MM.1S (cell line): ENCODE results near the gene PTPRN2.

Experiments used
- DNase-seq: peaks from one replicate; pipeline ENCODE4 v3.0.0-alpha.2; 2015
- H2AFZ ChIP-seq: fragments of 300-600 bp; sonication (generic); 2 replicates; pipeline ENCODE4 v1.6.0; 2016; ENCODE audit warnings: antibody characterized with exemption, low read length
- H3F3A ChIP-seq: fragments of 300-600 bp; sonication (generic); 2 replicates; pipeline ENCODE4 v1.6.1; 2016; ENCODE audit warnings: mild to moderate bottlenecking, antibody characterized with exemption, low read length, moderate library complexity, mixed read lengths; ENCODE audit not compliant: insufficient read depth
- H3K27ac ChIP-seq: fragments of 300-600 bp; sonication (generic); 2 replicates; pipeline ENCODE4 v1.5.1; 2016; ENCODE audit warnings: mild to moderate bottlenecking, low read length
- H3K27me3 ChIP-seq: fragments of 300-600 bp; sonication (generic); replicated peaks from 2 replicates; pipeline ENCODE4 v1.6.0; 2016; ENCODE audit warnings: low read length; ENCODE audit not compliant: insufficient read depth
- H3K36me3 ChIP-seq: fragments of 300-600 bp; sonication (generic); replicated peaks from 2 replicates; pipeline ENCODE4 v1.6.1; 2016; ENCODE audit warnings: mild to moderate bottlenecking, low read length, mixed read lengths; ENCODE audit not compliant: insufficient read depth
- H3K4me1 ChIP-seq: fragments of 300-600 bp; sonication (generic); 2 replicates; pipeline ENCODE4 v1.6.1; 2016; ENCODE audit warnings: low read length, mixed read lengths
- H3K4me2 ChIP-seq: fragments of 300-600 bp; sonication (generic); 2 replicates; pipeline ENCODE4 v1.6.0; 2016; ENCODE audit warnings: low read depth, low read length
- H3K4me3 ChIP-seq: fragments of 300-600 bp; sonication (generic); 2 replicates; pipeline ENCODE4 v1.5.1; 2016; ENCODE audit warnings: low read length, mixed read lengths
- H3K79me2 ChIP-seq: fragments of 300-600 bp; sonication (generic); 2 replicates; pipeline ENCODE4 v1.6.1; 2016; ENCODE audit warnings: mixed run types, low read length, mixed read lengths
- H3K9ac ChIP-seq: fragments of 300-600 bp; sonication (generic); 2 replicates; pipeline ENCODE4 v1.6.1; 2016; ENCODE audit warnings: low read length, mixed read lengths
- H3K9me2 ChIP-seq: fragments of 300-600 bp; sonication (generic); replicated peaks from 2 replicates; pipeline ENCODE4 v1.6.1; 2016; ENCODE audit warnings: mild to moderate bottlenecking, low read length, mixed read lengths; ENCODE audit not compliant: insufficient read depth
- H3K9me3 ChIP-seq: fragments of 300-600 bp; sonication (generic); replicated peaks from 2 replicates; pipeline ENCODE4 v1.6.1; 2016; ENCODE audit warnings: mild to moderate bottlenecking, low read length, mixed read lengths; ENCODE audit not compliant: insufficient read depth
- H4K20me1 ChIP-seq: fragments of 300-600 bp; sonication (generic); 2 replicates; pipeline ENCODE4 v1.6.1; 2016; ENCODE audit warnings: mild to moderate bottlenecking, low read length, moderate library complexity, mixed read lengths; ENCODE audit not compliant: insufficient read depth
- EZH2 ChIP-seq: fragments of 300-600 bp; sonication (generic); optimal IDR thresholded peaks from 2 replicates; pipeline ENCODE3; 2017; ENCODE audit warnings: low read depth, mild to moderate bottlenecking, antibody characterized with exemption, low read length, mixed read lengths
- EZH2phosphoT487 ChIP-seq: fragments of 300-600 bp; sonication (generic); IDR thresholded peaks from 2 replicates; pipeline ENCODE4 v1.6.1; 2018; ENCODE audit warnings: antibody characterized with exemption, low read length
- TF ChIP-seq, protein P1 (sequence below): fragments of 300-600 bp; sonication (generic); IDR thresholded peaks from 2 replicates; pipeline ENCODE4 v1.5.1; 2016; ENCODE audit warnings: antibody characterized with exemption, low read length, mixed read lengths

The PTPRN2 gene

DNA sequence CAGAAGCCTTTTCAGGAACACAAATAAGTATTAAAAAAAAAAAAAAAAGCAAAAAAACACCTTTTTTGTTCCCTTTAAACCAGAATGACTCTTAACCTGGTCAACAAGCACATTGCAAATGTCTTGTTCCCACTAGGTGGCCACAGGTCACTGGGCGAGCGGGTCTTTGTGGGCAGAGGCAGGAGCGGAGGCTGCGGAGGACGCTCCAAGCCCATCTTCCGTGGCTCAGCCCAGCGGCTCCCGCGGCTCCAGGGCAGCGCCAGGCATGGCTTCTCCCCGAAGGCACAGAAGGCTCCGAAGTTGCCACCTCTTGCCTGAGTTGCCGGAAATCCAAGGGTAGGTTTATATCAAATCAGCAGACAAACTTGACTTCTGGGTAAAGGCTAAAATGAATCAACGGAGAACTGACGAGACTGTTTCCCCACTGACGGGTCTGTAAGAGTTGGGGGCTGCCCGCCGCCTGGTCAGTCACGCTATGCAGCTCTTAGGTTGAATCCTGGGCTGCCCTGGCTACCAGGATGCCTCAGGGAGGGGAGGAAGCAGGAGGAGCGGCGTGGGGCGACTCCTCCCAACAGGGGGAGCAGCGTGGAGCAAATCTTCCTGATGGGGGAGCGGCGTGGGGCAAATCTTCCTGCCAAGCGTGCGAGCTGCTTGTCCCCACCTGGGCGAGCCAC lies 144.5 kb downstream of the PTPRN2 start:
- no peak for DNase-seq
- Histone ChIP-seq H3K36me3 (no peaks in the 10 kb centered on the region), H3K4me2 (no peak overlapping the region), H3K9ac (no peak overlapping the region), H3K27me3 (peaks cover 75% of the 10 kb centered on the region), H2AFZ (no peak overlapping the region), H4K20me1 (no peaks in the 10 kb centered on the region), H3K79me2 (no peaks in the 10 kb centered on the region), H3K27ac (no peak overlapping the region), H3K4me1 (no peaks in the 10 kb centered on the region), H3K9me3 (no peaks in the 10 kb centered on the region), H3K4me3 (no peak overlapping the region), H3K9me2 (no peaks in the 10 kb centered on the region), H3F3A (no peaks in the 10 kb centered on the region)
- TF ChIP-seq, protein P1, sequence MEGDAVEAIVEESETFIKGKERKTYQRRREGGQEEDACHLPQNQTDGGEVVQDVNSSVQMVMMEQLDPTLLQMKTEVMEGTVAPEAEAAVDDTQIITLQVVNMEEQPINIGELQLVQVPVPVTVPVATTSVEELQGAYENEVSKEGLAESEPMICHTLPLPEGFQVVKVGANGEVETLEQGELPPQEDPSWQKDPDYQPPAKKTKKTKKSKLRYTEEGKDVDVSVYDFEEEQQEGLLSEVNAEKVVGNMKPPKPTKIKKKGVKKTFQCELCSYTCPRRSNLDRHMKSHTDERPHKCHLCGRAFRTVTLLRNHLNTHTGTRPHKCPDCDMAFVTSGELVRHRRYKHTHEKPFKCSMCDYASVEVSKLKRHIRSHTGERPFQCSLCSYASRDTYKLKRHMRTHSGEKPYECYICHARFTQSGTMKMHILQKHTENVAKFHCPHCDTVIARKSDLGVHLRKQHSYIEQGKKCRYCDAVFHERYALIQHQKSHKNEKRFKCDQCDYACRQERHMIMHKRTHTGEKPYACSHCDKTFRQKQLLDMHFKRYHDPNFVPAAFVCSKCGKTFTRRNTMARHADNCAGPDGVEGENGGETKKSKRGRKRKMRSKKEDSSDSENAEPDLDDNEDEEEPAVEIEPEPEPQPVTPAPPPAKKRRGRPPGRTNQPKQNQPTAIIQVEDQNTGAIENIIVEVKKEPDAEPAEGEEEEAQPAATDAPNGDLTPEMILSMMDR, result no peak
- no peak for TF ChIP-seq EZH2phosphoT487
- no peak for TF ChIP-seq EZH2

- no peaks in the 10 kb centered on the region for H3K9me2 ChIP-seq
- TF ChIP-seq EZH2, result no peak
- TF ChIP-seq, protein P1, result peak; percentile 45
- TF ChIP-seq EZH2phosphoT487, result no peak
- no peak overlapping the region for H3K4me3 ChIP-seq
- H3K4me1 ChIP-seq, result no peaks in the 10 kb centered on the region
- H3K9me3 ChIP-seq, result no peaks in the 10 kb centered on the region
- no peaks in the 10 kb centered on the region for H3K79me2 ChIP-seq
- no peaks in the 10 kb centered on the region for H3F3A ChIP-seq
- peak; percentile 38 for DNase-seq
- no peaks in the 10 kb centered on the region for H4K20me1 ChIP-seq
- no peaks in the 10 kb centered on the region for H3K36me3 ChIP-seq
- peaks cover 73% of the 10 kb centered on the region for H3K27me3 ChIP-seq
- H3K4me2 ChIP-seq, result no peak overlapping the region
- no peak overlapping the region for H3K27ac ChIP-seq
- no peak overlapping the region for H2AFZ ChIP-seq
- no peak overlapping the region for H3K9ac ChIP-seq
Observed at GRCh38 chr7:158442260-158442659, 145.4 kb downstream of the PTPRN2 start.

GRCh38 chr7:158439035-158439434 lies 148.6 kb downstream of the PTPRN2 start:
- H3K79me2 ChIP-seq, result no peaks in the 10 kb centered on the region
- H3K4me2 ChIP-seq, result no peak overlapping the region
- H3K4me3 ChIP-seq, result no peak overlapping the region
- H3K9me3 ChIP-seq, result no peaks in the 10 kb centered on the region
- no peaks in the 10 kb centered on the region for H3K4me1 ChIP-seq
- TF ChIP-seq EZH2phosphoT487, result no peak
- no peaks in the 10 kb centered on the region for H3F3A ChIP-seq
- no peaks in the 10 kb centered on the region for H3K9me2 ChIP-seq
- no peak overlapping the region for H3K27ac ChIP-seq
- H3K9ac ChIP-seq, result no peak overlapping the region
- no peaks in the 10 kb centered on the region for H3K36me3 ChIP-seq
- peaks cover 73% of the 10 kb centered on the region for H3K27me3 ChIP-seq
- H4K20me1 ChIP-seq, result no peaks in the 10 kb centered on the region
- no peak for DNase-seq
- no peak overlapping the region for H2AFZ ChIP-seq
